NB4 (cell line): Measurements from ENCODE around the gene KRTAP3-1.
"Not testable (repeated sequence)": the region's sequence is repeated elsewhere in the genome, so short reads cannot be mapped to it uniquely, and the experiment has no call there.

ENCODE experiments used
- DNase-seq: peaks from one replicate; pipeline ENCODE4 v3.0.0; 2010; ENCODE audit warnings: low read depth
- H3K4me3 ChIP-seq: one replicate; pipeline ENCODE4 v1.5.1; 2011; ENCODE audit warnings: mild to moderate bottlenecking, low read depth, low read length, moderate library complexity
- MAX ChIP-seq: IDR thresholded peaks from 2 replicates; pipeline ENCODE4 v1.6.1; 2011; ENCODE audit warnings: low read depth, low read length
- MYC ChIP-seq: IDR thresholded peaks from 2 replicates; pipeline ENCODE4 v1.6.1; 2011; ENCODE audit warnings: low read depth, low read length
- POLR2A ChIP-seq: IDR thresholded peaks from 2 replicates; pipeline ENCODE4 v1.6.1; 2011; ENCODE audit warnings: mild to moderate bottlenecking; ENCODE audit not compliant: insufficient read length; ENCODE audit errors: extremely low read depth
- TF ChIP-seq, protein P1 (sequence below): IDR thresholded peaks from one replicate; pipeline ENCODE4 v1.5.1; 2012; ENCODE audit warnings: low read depth, low read length

The KRTAP3-1 gene

DNA sequence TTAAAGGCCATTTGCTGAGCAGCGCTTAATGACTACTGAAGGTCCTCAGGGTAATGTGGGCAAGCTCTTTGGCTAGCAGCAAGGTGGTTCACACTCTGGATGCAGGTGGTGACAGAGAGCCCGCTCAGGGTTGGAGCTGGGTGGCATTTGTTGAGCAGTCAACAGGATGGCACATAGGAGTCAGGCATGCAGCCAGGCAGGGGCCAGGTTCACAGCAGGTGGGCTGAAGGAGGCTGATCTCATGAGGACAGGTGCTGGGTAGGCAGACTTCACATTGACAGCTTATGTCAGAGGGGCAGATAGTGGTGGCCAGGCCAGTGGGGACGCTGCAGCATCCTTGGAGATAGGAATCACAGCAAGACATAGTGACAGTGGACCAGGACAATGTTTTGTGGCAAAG is 4.5 kb downstream of the KRTAP3-1 start:
- H3K4me3 ChIP-seq, result no peak overlapping the region
- TF ChIP-seq POLR2A, result no peak
- TF ChIP-seq, protein P1, sequence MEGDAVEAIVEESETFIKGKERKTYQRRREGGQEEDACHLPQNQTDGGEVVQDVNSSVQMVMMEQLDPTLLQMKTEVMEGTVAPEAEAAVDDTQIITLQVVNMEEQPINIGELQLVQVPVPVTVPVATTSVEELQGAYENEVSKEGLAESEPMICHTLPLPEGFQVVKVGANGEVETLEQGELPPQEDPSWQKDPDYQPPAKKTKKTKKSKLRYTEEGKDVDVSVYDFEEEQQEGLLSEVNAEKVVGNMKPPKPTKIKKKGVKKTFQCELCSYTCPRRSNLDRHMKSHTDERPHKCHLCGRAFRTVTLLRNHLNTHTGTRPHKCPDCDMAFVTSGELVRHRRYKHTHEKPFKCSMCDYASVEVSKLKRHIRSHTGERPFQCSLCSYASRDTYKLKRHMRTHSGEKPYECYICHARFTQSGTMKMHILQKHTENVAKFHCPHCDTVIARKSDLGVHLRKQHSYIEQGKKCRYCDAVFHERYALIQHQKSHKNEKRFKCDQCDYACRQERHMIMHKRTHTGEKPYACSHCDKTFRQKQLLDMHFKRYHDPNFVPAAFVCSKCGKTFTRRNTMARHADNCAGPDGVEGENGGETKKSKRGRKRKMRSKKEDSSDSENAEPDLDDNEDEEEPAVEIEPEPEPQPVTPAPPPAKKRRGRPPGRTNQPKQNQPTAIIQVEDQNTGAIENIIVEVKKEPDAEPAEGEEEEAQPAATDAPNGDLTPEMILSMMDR, result no peak
- no peak for TF ChIP-seq MYC
- DNase-seq, result no peak

GRCh38 chr17:41003926-41004325 is 5.0 kb downstream of the KRTAP3-1 start:
- TF ChIP-seq POLR2A (no peak), MYC (no peak), MAX (no peak)
- DNase-seq, result no peak

DNA sequence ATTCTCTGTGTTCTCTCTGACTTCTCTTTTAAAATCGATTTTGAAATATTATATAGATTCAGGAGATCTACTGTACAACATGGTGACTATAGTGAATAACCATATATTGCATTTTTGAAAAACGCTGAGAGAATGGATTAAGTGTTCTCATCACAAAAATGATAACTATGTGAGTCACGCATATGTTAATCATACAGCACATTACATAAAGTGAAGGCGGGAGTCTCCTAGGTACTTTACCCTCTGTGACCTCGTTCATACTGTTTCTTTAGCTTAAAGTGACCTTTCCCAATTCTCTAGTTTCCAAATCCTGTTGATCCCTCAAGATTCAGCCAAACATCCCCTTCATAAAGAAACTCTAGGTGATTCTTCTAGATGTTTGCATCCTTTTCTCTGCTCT is 6.1 kb downstream of the KRTAP3-1 start:
- DNase-seq, result no peak
- TF ChIP-seq, protein P1, result no peak
- TF ChIP-seq MYC (no peak), POLR2A (no peak)
- no peak overlapping the region for H3K4me3 ChIP-seq

More at GRCh38 chr17:41003926-41004325, 5.0 kb downstream of the KRTAP3-1 start:
- H3K4me3 ChIP-seq, result no peak overlapping the region

DNA sequence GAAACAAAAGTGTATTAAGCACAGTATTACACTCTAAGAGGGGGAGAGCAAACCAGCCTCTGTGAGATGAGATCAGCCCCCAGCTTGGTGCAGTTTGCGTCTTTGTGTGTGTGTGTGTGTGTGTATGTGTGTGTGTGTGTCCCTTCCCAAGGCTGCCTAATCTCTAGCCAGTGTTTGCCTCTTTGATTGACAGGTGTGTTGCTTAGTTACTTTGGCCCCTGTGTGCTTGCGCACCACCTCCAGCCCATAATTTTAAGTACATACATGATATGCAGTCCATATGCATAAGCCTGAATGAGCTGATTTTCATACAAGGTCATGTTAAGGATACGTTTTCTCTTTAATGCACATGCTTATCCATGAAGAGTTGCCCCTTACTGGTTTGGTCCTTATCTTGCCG is 7.1 kb downstream of the KRTAP3-1 start:
- TF ChIP-seq MYC (no peak), MAX (no peak), POLR2A (no peak)
- TF ChIP-seq, protein P1, result no peak
- no peak for DNase-seq
- H3K4me3 ChIP-seq, result no peak overlapping the region

GRCh38 chr17:40999563-40999962 is 9.4 kb downstream of the KRTAP3-1 start, which contains the start of gene KRTAP3-2:
KRTAP3-2 (minus strand) TSS chr17:40999906; CDS start chr17:40999853, 53 bp downstream.
- not testable (repeated sequence) for DNase-seq, H3K4me3 ChIP-seq

- H3K4me3 ChIP-seq, result no peak overlapping the region
- DNase-seq, result no peak
- TF ChIP-seq POLR2A, result no peak
- no peak for TF ChIP-seq MAX
- no peak for TF ChIP-seq MYC
- TF ChIP-seq, protein P1, result no peak
Measured at GRCh38 chr17:40997361-40997760, 11.6 kb downstream of the KRTAP3-1 start.

DNA sequence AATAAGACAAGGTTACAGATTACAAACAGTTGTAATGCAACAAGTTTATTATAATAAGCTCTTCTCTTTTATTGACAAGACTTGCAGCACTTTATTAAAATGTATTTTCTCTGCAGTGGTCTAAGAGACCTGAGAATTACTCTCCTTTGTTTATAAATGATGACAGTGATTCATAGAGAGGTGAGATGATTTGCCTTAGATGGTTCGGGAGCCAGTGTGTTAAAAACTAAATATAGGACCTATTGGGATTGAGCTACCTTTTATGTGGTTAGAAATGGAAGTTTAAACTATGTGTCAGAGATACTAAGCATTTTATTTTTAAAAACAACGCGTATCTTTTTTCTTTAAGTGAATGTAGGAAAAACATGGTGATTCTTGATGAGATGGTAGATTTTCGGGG is 12.1 kb downstream of the KRTAP3-1 start:
- TF ChIP-seq MAX, result no peak
- TF ChIP-seq POLR2A, result no peak
- TF ChIP-seq MYC, result no peak
- TF ChIP-seq, protein P1, result no peak
- DNase-seq, result no peak
- H3K4me3 ChIP-seq, result no peak overlapping the region
